GM23248 (cell line): ENCODE results near the gene C3orf52. TPM values are rescaled to one million over a fixed set of nuclear protein-coding genes. Genes with fewer than 3 reads are reported as not detected.

Source experiments
- DNase-seq: peaks from one replicate; pipeline ENCODE4 v3.0.0-alpha.2; 2015
- H2AFZ ChIP-seq: fragments of 200-600 bp; sonication (generic); 2 replicates; pipeline ENCODE4 v1.6.1; 2016; ENCODE audit warnings: antibody characterized with exemption
- H3F3A ChIP-seq: fragments of 200-600 bp; sonication (generic); 2 replicates; pipeline ENCODE4 v1.6.1; 2016; ENCODE audit warnings: mild to moderate bottlenecking, antibody characterized with exemption, mixed run types; ENCODE audit not compliant: insufficient read depth
- H3K27ac ChIP-seq: fragments of 200-600 bp; sonication (generic); 2 replicates; pipeline ENCODE4 v1.5.1; 2016; ENCODE audit warnings: mild to moderate bottlenecking
- H3K27me3 ChIP-seq: fragments of 200-600 bp; sonication (generic); replicated peaks from 2 replicates; pipeline ENCODE4 v1.6.1; 2016; ENCODE audit warnings: mild to moderate bottlenecking; ENCODE audit not compliant: insufficient read depth
- H3K36me3 ChIP-seq: fragments of 200-600 bp; sonication (generic); 2 replicates; pipeline ENCODE4 v1.6.1; 2016; ENCODE audit warnings: low read depth, mild to moderate bottlenecking
- H3K4me1 ChIP-seq: fragments of 200-600 bp; sonication (generic); 2 replicates; pipeline ENCODE4 v1.6.1; 2016; ENCODE audit warnings: mild to moderate bottlenecking; ENCODE audit not compliant: insufficient read depth
- H3K4me2 ChIP-seq: fragments of 200-600 bp; sonication (generic); one replicate; pipeline ENCODE4 v1.6.1; 2016; ENCODE audit warnings: mild to moderate bottlenecking; ENCODE audit not compliant: unreplicated experiment
- H3K4me3 ChIP-seq: fragments of 200-600 bp; sonication (generic); 2 replicates; pipeline ENCODE4 v1.5.1; 2016; ENCODE audit warnings: mild to moderate bottlenecking
- H3K79me2 ChIP-seq: fragments of 200-600 bp; sonication (generic); 2 replicates; pipeline ENCODE4 v1.6.1; 2016; ENCODE audit warnings: mild to moderate bottlenecking; ENCODE audit not compliant: insufficient read depth
- H3K9ac ChIP-seq: fragments of 200-600 bp; sonication (generic); 2 replicates; pipeline ENCODE4 v1.6.1; 2016; ENCODE audit warnings: mild to moderate bottlenecking
- H3K9me2 ChIP-seq: fragments of 200-600 bp; sonication (generic); 2 replicates; pipeline ENCODE4 v1.6.1; 2016; ENCODE audit warnings: mixed run types, mild to moderate bottlenecking, moderate library complexity; ENCODE audit not compliant: insufficient read depth
- H3K9me3 ChIP-seq: fragments of 200-600 bp; sonication (generic); one replicate; pipeline ENCODE4 v1.6.1; 2017; ENCODE audit warnings: low read depth
- H4K20me1 ChIP-seq: fragments of 200-600 bp; sonication (generic); 2 replicates; pipeline ENCODE4 v1.6.0; 2016; ENCODE audit not compliant: insufficient read depth
- EZH2 ChIP-seq: fragments of 200-600 bp; sonication (generic); IDR thresholded peaks from 2 replicates; pipeline ENCODE4 v1.6.1; 2018; ENCODE audit warnings: antibody characterized with exemption, mild to moderate bottlenecking; ENCODE audit not compliant: insufficient read depth, poor library complexity, severe bottlenecking
- EZH2phosphoT487 ChIP-seq: fragments of 200-600 bp; sonication (generic); IDR thresholded peaks from 2 replicates; pipeline ENCODE4 v1.6.1; 2018; ENCODE audit warnings: antibody characterized with exemption, moderate library complexity, mild to moderate bottlenecking, low read depth; ENCODE audit not compliant: insufficient read depth
- WGBS, 2 experiments: methylation state at CpG; one replicate each; pipeline ENCODE4 v1.1.6; 2015 to 2017; ENCODE audit warnings: low lambda C conversion rate in 2 of 2, low coverage in 1 of 2; ENCODE audit errors: missing lambda C conversion rate in 2 of 2; 5-methylcytosine and 5-hydroxymethylcytosine counted together
- in situ Hi-C: fragments of 300-500 bp; cut with MboI; formaldehyde crosslinking; loops from 2 replicates; pipeline ENCODE4 v1.15.0; 2020
- polyA plus RNA-seq: library from polyadenylated mRNA; unstranded; fragments of >200 nt; fragmentation: Nextera tagmentation; extraction: Ambion mirVana; gene quantifications from 2 replicates; pipeline ENCODE4 v1.2.1, GENCODE V29; 2016
- total RNA-seq: library from RNA; depleted of rRNA; stranded (reverse); fragments of >200 nt; shearing (Covaris generic); gene quantifications from 2 replicates; pipeline ENCODE4 v1.2.3, GENCODE V29; 2014

Gene C3orf52
- total and polyA plus RNA-seq, 2 experiments from 2014 or later: 1.6 to 3.5 TPM

DNA sequence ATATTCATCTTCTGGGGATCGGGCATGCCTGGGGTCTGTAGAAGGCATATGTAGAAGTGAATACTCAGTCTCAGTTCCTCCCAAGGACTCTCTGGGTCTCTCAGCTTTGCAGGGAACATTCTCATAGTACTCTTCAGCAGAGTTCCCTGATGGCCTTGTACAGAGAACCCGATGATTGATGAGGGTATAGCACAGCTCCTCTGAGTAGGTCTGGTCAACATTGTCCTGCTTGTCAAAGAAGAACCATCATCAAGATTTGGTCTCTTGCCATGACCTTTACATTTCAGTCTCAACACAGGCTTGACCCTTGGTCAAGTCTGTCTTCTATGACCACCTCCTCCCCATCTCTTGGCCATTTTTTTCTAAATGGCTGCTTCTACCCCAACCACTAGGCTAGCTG is 37.4 kb downstream of the C3orf52 start:
- Histone ChIP-seq H3K4me3 (no peak overlapping the region), H3K27ac (no peak overlapping the region), H3K79me2 (no peaks in the 10 kb centered on the region), H3K9me2 (no peaks in the 10 kb centered on the region), H3F3A (no peaks in the 10 kb centered on the region), H3K4me2 (no peak overlapping the region), H3K9me3 (no peaks in the 10 kb centered on the region), H3K36me3 (no peaks in the 10 kb centered on the region), H2AFZ (no peak overlapping the region), H4K20me1 (no peaks in the 10 kb centered on the region), H3K27me3 (no peaks in the 10 kb centered on the region), H3K4me1 (no peaks in the 10 kb centered on the region), H3K9ac (no peak overlapping the region)
- 95 to 100% methylated on average over 2 of the region's 2 CpGs for WGBS, 2 experiments
- TF ChIP-seq EZH2: no peak
- TF ChIP-seq EZH2phosphoT487: no peak
- in situ Hi-C loops: no loop called here
- DNase-seq: no peak

DNA sequence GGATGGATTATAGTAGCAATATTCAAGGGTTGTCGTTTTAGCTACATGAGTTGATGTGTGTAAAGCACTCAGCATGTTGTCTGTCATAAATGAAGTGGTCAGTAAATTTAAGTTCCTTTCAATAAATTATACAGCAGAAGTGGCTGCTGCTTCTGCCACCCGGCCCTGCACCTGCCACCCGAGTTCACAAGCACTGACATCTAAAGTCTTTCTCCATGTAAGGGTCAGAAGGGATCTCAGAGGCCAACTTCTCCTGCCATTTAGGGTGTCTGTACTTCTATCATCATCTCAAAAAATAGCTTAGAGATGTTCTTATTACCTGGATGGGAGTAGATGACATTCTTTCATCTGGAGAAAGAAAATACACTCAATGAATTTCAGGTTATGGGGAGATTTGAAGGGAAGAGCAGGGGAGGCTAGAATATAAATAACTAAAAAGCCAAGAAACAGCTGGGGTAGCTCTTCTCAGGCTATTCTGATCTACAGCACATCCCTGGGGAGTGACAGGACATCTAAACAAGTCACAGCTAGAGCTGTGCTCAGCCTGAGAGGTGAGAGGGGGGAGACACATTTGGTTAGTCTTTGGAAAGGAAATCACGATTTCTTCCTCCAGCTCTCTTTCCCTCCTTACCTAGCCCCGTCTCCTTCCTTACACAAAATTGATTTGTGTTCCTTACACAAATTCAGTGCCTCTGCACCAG is 38.9 kb downstream of the C3orf52 start:
- no peak overlapping the region for H3K9ac ChIP-seq
- no peaks in the 10 kb centered on the region for H3F3A ChIP-seq
- no peaks in the 10 kb centered on the region for H3K36me3 ChIP-seq
- DNase-seq: no peak
- no peaks in the 10 kb centered on the region for H3K9me2 ChIP-seq
- no peaks in the 10 kb centered on the region for H3K27me3 ChIP-seq
- 88 to 90% methylated on average over 5 of the region's 5 CpGs for WGBS, 2 experiments
- TF ChIP-seq EZH2 (no peak), EZH2phosphoT487 (no peak)
- in situ Hi-C loops: loop anchor here (25.0 kb wide), 1 partner anchor 387 kb away; no protein-coding TSS in a partner anchor
- H3K9me3 ChIP-seq: no peaks in the 10 kb centered on the region
- H3K79me2 ChIP-seq: no peaks in the 10 kb centered on the region
- H3K4me3 ChIP-seq: no peak overlapping the region
- no peaks in the 10 kb centered on the region for H4K20me1 ChIP-seq
- H3K4me1 ChIP-seq: peaks cover 8% of the 10 kb centered on the region; the same call in 1 of the 2 replicates
- no peak overlapping the region for H2AFZ ChIP-seq
- H3K4me2 ChIP-seq: no peak overlapping the region
- H3K27ac ChIP-seq: no peak overlapping the region

DNA sequence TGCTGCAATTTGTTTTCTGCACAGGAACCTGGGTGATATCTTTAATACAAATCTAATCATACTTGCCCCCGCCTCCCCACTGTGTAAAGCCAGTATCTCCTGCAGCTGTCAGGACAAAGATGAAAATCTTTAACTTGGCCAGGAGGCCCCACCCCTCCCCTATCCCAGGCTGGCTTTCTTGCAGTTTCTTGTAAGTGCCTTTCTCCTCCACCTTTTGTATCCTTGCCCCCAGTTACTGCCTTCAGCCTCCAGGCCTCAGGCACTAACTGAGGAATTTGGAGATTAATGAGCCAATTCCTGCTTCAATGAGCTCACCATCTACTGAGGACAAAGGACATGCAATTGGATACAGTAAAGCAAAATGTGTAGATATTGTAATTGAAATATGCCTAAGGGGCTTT is 40.3 kb downstream of the C3orf52 start:
- H2AFZ ChIP-seq: peak overlapping the region; percentile 23; the same call in 1 of the 2 replicates
- H3K27ac ChIP-seq: no peak overlapping the region
- no peak overlapping the region for H3K9ac ChIP-seq
- H3K27me3 ChIP-seq: no peaks in the 10 kb centered on the region
- H3K79me2 ChIP-seq: no peaks in the 10 kb centered on the region
- H3K4me1 ChIP-seq: peaks cover 8% of the 10 kb centered on the region; the same call in 1 of the 2 replicates
- in situ Hi-C loops: loop anchor here (25.0 kb wide), 1 partner anchor 386 kb away; no protein-coding TSS in a partner anchor
- H3K4me2 ChIP-seq: no peak overlapping the region
- DNase-seq: peak; percentile 29
- no peaks in the 10 kb centered on the region for H3F3A ChIP-seq
- WGBS, 2 experiments: 50 to 79% methylated on average over 1 of the region's 1 CpG
- H3K9me2 ChIP-seq: no peaks in the 10 kb centered on the region
- no peak overlapping the region for H3K4me3 ChIP-seq
- H4K20me1 ChIP-seq: no peaks in the 10 kb centered on the region
- no peak for TF ChIP-seq EZH2phosphoT487
- TF ChIP-seq EZH2: no peak
- H3K36me3 ChIP-seq: no peaks in the 10 kb centered on the region
- no peaks in the 10 kb centered on the region for H3K9me3 ChIP-seq

DNA sequence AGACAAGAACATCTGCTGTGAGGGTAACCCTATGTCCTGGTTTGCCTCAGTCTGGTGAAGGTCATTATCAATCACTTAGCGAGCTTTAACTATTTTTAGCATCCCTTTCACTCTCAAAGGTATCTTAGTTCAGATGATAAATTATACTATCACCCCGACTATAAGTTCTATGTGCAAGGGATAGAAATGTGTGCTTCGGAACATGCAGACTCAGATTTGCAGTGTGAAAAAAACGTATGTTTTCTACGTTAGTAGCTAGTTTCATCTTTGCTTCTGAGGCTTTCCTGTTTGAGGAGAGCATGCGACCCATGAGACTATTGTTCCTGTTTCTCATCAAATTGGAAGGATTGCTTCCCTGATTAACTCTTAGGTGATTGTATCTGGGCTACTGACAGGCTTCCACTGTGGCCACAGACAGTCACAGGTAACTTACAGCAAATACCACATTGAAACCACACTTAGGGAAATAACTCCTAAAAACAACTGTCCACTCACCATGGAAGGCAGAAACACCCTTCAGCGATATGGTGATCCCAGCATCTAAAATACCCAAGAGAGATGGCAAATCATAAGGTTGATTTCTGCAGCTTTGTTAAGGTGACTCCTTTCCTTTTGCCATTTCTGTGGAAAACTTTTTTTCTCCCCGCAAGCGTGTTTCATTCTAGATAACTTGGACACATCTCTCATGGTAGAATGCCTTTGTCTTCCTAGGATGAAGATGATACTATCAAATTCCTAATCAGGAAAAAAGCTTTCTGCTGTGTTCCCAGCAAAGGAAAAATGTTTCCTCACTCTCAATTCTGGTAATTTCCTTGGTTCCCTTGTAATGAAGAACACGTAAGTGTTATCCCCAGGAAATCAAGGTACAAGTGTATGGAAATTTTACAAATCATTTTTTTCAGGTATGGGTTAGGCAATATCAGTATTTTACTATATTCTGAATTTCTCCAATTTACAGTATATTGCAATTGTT is 41.6 kb downstream of the C3orf52 start:
- in situ Hi-C loops: loop anchor here (25.0 kb wide), 1 partner anchor 384 kb away; no protein-coding TSS in a partner anchor
- 74 to 79% methylated on average over 10 of the region's 10 CpGs for WGBS, 2 experiments
- Histone ChIP-seq H3K79me2 (no peaks in the 10 kb centered on the region), H3K9ac (no peak overlapping the region), H3F3A (no peaks in the 10 kb centered on the region), H3K9me2 (no peaks in the 10 kb centered on the region), H3K4me1 (peaks cover 8% of the 10 kb centered on the region; the same call in 1 of the 2 replicates), H3K27me3 (no peaks in the 10 kb centered on the region), H3K4me3 (no peak overlapping the region), H3K27ac (no peak overlapping the region), H3K9me3 (no peaks in the 10 kb centered on the region), H2AFZ (no peak overlapping the region), H3K36me3 (no peaks in the 10 kb centered on the region), H3K4me2 (no peak overlapping the region), H4K20me1 (no peaks in the 10 kb centered on the region)
- TF ChIP-seq EZH2phosphoT487 (no peak), EZH2 (no peak)
- no peak for DNase-seq
